ENCODE results near the gene PIGT. TPM values are rescaled to one million over a fixed set of nuclear protein-coding genes. Genes with fewer than 3 reads are reported as not detected.

PIGT gene
- total RNA-seq, 1 donor from 2014 or later, result 81.0 TPM

GRCh38 chr20:45462711-45463509 lies 47.0 kb downstream of the PIGT start:
- Histone ChIP-seq H3K4me1 (no peaks in the 10 kb centered on the region), H3K9me3 (no peaks in the 10 kb centered on the region), H3K36me3 (no peaks in the 10 kb centered on the region), H3K27ac (no peak overlapping the region), H3K4me3 (no peak overlapping the region), H3K27me3 (no peaks in the 10 kb centered on the region)
- DNase-seq (ENCODE audit: extremely low spot score in 2 of 2), result peak in 1 of 2 donors; percentile 44
- TF ChIP-seq POLR2A (IDR thresholded peaks at IDR 0.05), result no peak
- no peak for TF ChIP-seq CTCF (IDR thresholded peaks at IDR 0.05)
- TF ChIP-seq POLR2AphosphoS5 (IDR thresholded peaks at IDR 0.05; ENCODE audit: insufficient read depth in 1 of 2, low read depth in 1 of 2), result no peak
- intact Hi-C loops (cut with DNase I), result no loop called here

GRCh38 chr20:45463709-45464108 lies 47.8 kb downstream of the PIGT start:
- intact Hi-C loops (cut with DNase I), result no loop called here
- TF ChIP-seq POLR2AphosphoS5 (IDR thresholded peaks at IDR 0.05; ENCODE audit: insufficient read depth in 1 of 2, low read depth in 1 of 2), result no peak
- TF ChIP-seq POLR2A (IDR thresholded peaks at IDR 0.05), result no peak
- TF ChIP-seq CTCF (IDR thresholded peaks at IDR 0.05), result no peak
- peak in 1 of 2 donors; percentile 13 for DNase-seq (ENCODE audit: extremely low spot score in 2 of 2)
- Histone ChIP-seq H3K27ac (no peak overlapping the region), H3K4me1 (no peaks in the 10 kb centered on the region), H3K4me3 (no peak overlapping the region), H3K36me3 (no peaks in the 10 kb centered on the region), H3K27me3 (no peaks in the 10 kb centered on the region), H3K9me3 (no peaks in the 10 kb centered on the region)

- Histone ChIP-seq H3K9me3 (no peaks in the 10 kb centered on the region), H3K4me1 (peaks cover 15% of the 10 kb centered on the region), H3K27me3 (no peaks in the 10 kb centered on the region), H3K27ac (no peak overlapping the region), H3K4me3 (no peak overlapping the region), H3K36me3 (no peaks in the 10 kb centered on the region)
- intact Hi-C loops (cut with DNase I), result no loop called here
- TF ChIP-seq CTCF (IDR thresholded peaks at IDR 0.05) (no peak), POLR2A (IDR thresholded peaks at IDR 0.05) (no peak), POLR2AphosphoS5 (IDR thresholded peaks at IDR 0.05; ENCODE audit: insufficient read depth in 1 of 2, low read depth in 1 of 2) (no peak)
- DNase-seq (ENCODE audit: extremely low spot score in 2 of 2), result peak in 1 of 2 donors; percentile 1
Observed at GRCh38 chr20:45465491-45466266, 49.7 kb downstream of the PIGT start.

GRCh38 chr20:45467172-45467571 lies 51.2 kb downstream of the PIGT start:
- no peak for TF ChIP-seq CTCF (IDR thresholded peaks at IDR 0.05)
- no peak for TF ChIP-seq POLR2A (IDR thresholded peaks at IDR 0.05)
- Histone ChIP-seq H3K9me3 (no peaks in the 10 kb centered on the region), H3K4me3 (no peak overlapping the region), H3K27me3 (no peaks in the 10 kb centered on the region), H3K27ac (no peak overlapping the region), H3K4me1 (peaks cover 18% of the 10 kb centered on the region), H3K36me3 (no peaks in the 10 kb centered on the region)
- intact Hi-C loops (cut with DNase I), result no loop called here
- peak in 1 of 2 donors; percentile 1 for DNase-seq (ENCODE audit: extremely low spot score in 2 of 2)

GRCh38 chr20:45467861-45468260 lies 51.9 kb downstream of the PIGT start:
- DNase-seq (ENCODE audit: extremely low spot score in 2 of 2), result peak in 1 of 2 donors; percentile 37
- no peaks in the 10 kb centered on the region for H3K9me3 ChIP-seq

More at GRCh38 chr20:45467861-45468260, 51.9 kb downstream of the PIGT start:
- intact Hi-C loops (cut with DNase I), result no loop called here
- Histone ChIP-seq H3K4me1 (peaks cover 18% of the 10 kb centered on the region), H3K27ac (no peak overlapping the region), H3K4me3 (no peak overlapping the region), H3K36me3 (no peaks in the 10 kb centered on the region), H3K27me3 (no peaks in the 10 kb centered on the region)
- TF ChIP-seq POLR2A (IDR thresholded peaks at IDR 0.05) (no peak), POLR2AphosphoS5 (IDR thresholded peaks at IDR 0.05; ENCODE audit: insufficient read depth in 1 of 2, low read depth in 1 of 2) (no peak), CTCF (IDR thresholded peaks at IDR 0.05) (no peak)

Data from vagina (tissue), 2 donors.